HEK293 (cell line): ENCODE results near the gene KLK4.

Experiments used
- CTCF ChIA-PET: fragments of 350-600 bp; formaldehyde crosslinking; extraction: SDS; loops from one replicate; lab custom pipeline; 2021; ENCODE audit warnings: antibody characterized with exemption; lab: Yijun Ruan, JAX
- POLR2A ChIA-PET: fragments of 300-600 bp; formaldehyde crosslinking; extraction: SDS; loops from one replicate; lab custom pipeline; 2020; ENCODE audit warnings: antibody characterized with exemption, inconsistent platforms; lab: Yijun Ruan, JAX
- H3K27ac ChIP-seq: fragments of 200-500 bp; sonication (Bioruptor generic); 2 replicates; pipeline ENCODE4 v1.5.1; 2014; ENCODE audit warnings: low read depth, low read length, control low read depth, inconsistent platforms; ENCODE audit errors: extremely low read depth
- H3K36me3 ChIP-seq, 2 experiments: fragments of 200-500 bp in 1 of 2; sonication (Bioruptor generic) in 1 of 2; 1 replicate in 1 of 2; 2 replicates in 1 of 2; pipeline ENCODE4 v1.5.1; 2014 to 2017; ENCODE audit warnings: inconsistent platforms in 2 of 2, low read length in 2 of 2; ENCODE audit not compliant: control insufficient read depth in 2 of 2, insufficient read depth in 1 of 2
- H3K4me1 ChIP-seq: fragments of 200-500 bp; sonication (Bioruptor generic); 2 replicates; pipeline ENCODE4 v1.5.1; 2014; ENCODE audit warnings: mild to moderate bottlenecking, low read length, inconsistent platforms; ENCODE audit not compliant: control insufficient read depth, insufficient read depth
- H3K4me3 ChIP-seq: 2 replicates; pipeline ENCODE4 v1.5.1; 2011; ENCODE audit warnings: low read depth, mild to moderate bottlenecking, control low read depth, low read length, moderate library complexity
- H3K9me3 ChIP-seq: fragments of 200-500 bp; sonication (Bioruptor generic); 2 replicates; pipeline ENCODE4 v1.5.1; 2014; ENCODE audit warnings: low read depth, low read length, inconsistent platforms; ENCODE audit not compliant: control insufficient read depth, insufficient read depth
- CTCF ChIP-seq: fragments of 450-650 bp; formaldehyde crosslinking; IDR thresholded peaks from 2 replicates; pipeline ENCODE4 v1.5.1; 2016; ENCODE audit warnings: missing biosample characterization, missing genetic modification characterization
- KLF1 ChIP-seq: fragments of 450-650 bp; formaldehyde crosslinking; IDR thresholded peaks from 2 replicates; pipeline ENCODE4 v1.5.1; 2016; ENCODE audit warnings: missing biosample characterization, missing genetic modification characterization
- ZBTB10 ChIP-seq: fragments of 450-650 bp; formaldehyde crosslinking; IDR thresholded peaks from 2 replicates; pipeline ENCODE4 v1.5.1; 2016; ENCODE audit warnings: missing biosample characterization, missing genetic modification characterization
- ZBTB20 ChIP-seq: fragments of 450-650 bp; formaldehyde crosslinking; IDR thresholded peaks from 2 replicates; pipeline ENCODE4 v1.5.1; 2016; ENCODE audit warnings: missing biosample characterization, missing genetic modification characterization
- ZBTB7A ChIP-seq: fragments of 450-650 bp; formaldehyde crosslinking; IDR thresholded peaks from 2 replicates; pipeline ENCODE4 v1.5.1; 2016; ENCODE audit warnings: low read depth, missing biosample characterization, missing genetic modification characterization
- ZNF157 ChIP-seq: fragments of 450-650 bp; formaldehyde crosslinking; IDR thresholded peaks from 2 replicates; pipeline ENCODE4 v1.5.1; 2016; ENCODE audit warnings: missing biosample characterization, missing genetic modification characterization
- ZNF623 ChIP-seq: fragments of 450-650 bp; formaldehyde crosslinking; IDR thresholded peaks from 2 replicates; pipeline ENCODE4 v1.5.1; 2016; ENCODE audit warnings: missing biosample characterization, missing genetic modification characterization
- ZNF660 ChIP-seq: fragments of 450-650 bp; IDR thresholded peaks from 2 replicates; pipeline ENCODE4 v1.5.1; 2018; ENCODE audit warnings: missing biosample characterization, mild to moderate bottlenecking, missing genetic modification characterization
- ZNF76 ChIP-seq: fragments of 450-650 bp; formaldehyde crosslinking; IDR thresholded peaks from 2 replicates; pipeline ENCODE4; 2016; ENCODE audit warnings: low read depth, missing biosample characterization, missing genetic modification characterization, borderline replicate concordance
- ZNF791 ChIP-seq: fragments of 450-650 bp; formaldehyde crosslinking; IDR thresholded peaks from 2 replicates; pipeline ENCODE4 v1.5.1; 2016; ENCODE audit warnings: missing biosample characterization, missing genetic modification characterization

The KLK4 gene

GRCh38 chr19:50894478-50895356 is 16.5 kb downstream of the KLK4 start:
- no peaks in the 10 kb centered on the region; the same call in 1 of the 2 replicates for H3K4me1 ChIP-seq
- POLR2A ChIA-PET = no interaction called here
- no peak overlapping the region for H3K4me3 ChIP-seq
- CTCF ChIA-PET = interaction anchor here (0.7 to 2.8 kb wide), 3 partner anchors 11 to 70 kb away, joined by 3 to 13 read pairs (median 6); no protein-coding TSS in a partner anchor
- TF ChIP-seq KLF1 (tag by site-specific recombination) (peak; percentile 80), ZNF660 (tag by site-specific recombination) (0 out of 2 replicates have a peak, but pooled peaks have one; percentile 10), ZNF76 (tag by site-specific recombination) (no peak), ZNF623 (tag by site-specific recombination) (peak; percentile 86), ZBTB20 (tag by site-specific recombination) (0 out of 2 replicates have a peak, but pooled peaks have one; percentile 10), ZBTB7A (no peak)
- no peak overlapping the region for H3K27ac ChIP-seq
- no peaks in the 10 kb centered on the region for H3K9me3 ChIP-seq
- H3K36me3 ChIP-seq = no peaks in the 10 kb centered on the region

GRCh38 chr19:50893047-50893736 is 18.0 kb downstream of the KLK4 start:
- H3K4me3 ChIP-seq = no peak overlapping the region
- no peaks in the 10 kb centered on the region for H3K36me3 ChIP-seq
- POLR2A ChIA-PET = no interaction called here
- no peaks in the 10 kb centered on the region for H3K9me3 ChIP-seq
- TF ChIP-seq CTCF (peak; percentile 16; the same call in 1 of the 2 replicates), ZNF791 (tag by site-specific recombination) (no peak)
- H3K4me1 ChIP-seq = no peaks in the 10 kb centered on the region; the same call in 1 of the 2 replicates
- H3K27ac ChIP-seq = no peak overlapping the region
- CTCF ChIA-PET = interaction anchor here (0.5 to 2.8 kb wide), 3 partner anchors 12 to 39 kb away, joined by 3 to 13 read pairs (median 3); partner anchors contain the start of gene KLK3

GRCh38 chr19:50891253-50891625 is 20.0 kb downstream of the KLK4 start:
- Histone ChIP-seq H3K4me3 (no peak overlapping the region), H3K4me1 (no peaks in the 10 kb centered on the region), H3K27ac (no peak overlapping the region), H3K36me3 (no peaks in the 10 kb centered on the region), H3K9me3 (no peaks in the 10 kb centered on the region)
- CTCF ChIA-PET = no interaction called here
- TF ChIP-seq ZNF157 (tag by site-specific recombination) = 0 out of 2 replicates have a peak, but pooled peaks have one; percentile 36
- TF ChIP-seq ZBTB10 (tag by site-specific recombination) = no peak
- POLR2A ChIA-PET = no interaction called here
